Cardiac septum (tissue), 1 donor: ENCODE measurements around the gene PREX1. TPM values are rescaled to one million over a fixed set of nuclear protein-coding genes. Genes with fewer than 3 reads are reported as not detected.
A peak's percentile ranks its signal among the peaks of the same experiment; 100 is the strongest.

Experiments used
- DNase-seq: peaks from one replicate; pipeline ENCODE4 v3.0.0-alpha.2; 2020; ENCODE audit warnings: low spot score
- intact Hi-C: fragments of 100-400 bp; cut with DNase I; formaldehyde crosslinking; loops from one replicate; pipeline ENCODE4 v1.14.0; 2022
- total RNA-seq: library from RNA; stranded (reverse); fragmentation: NEBNext Ultra II Directional; extraction: Animal tissue kit (Norgen Biotek cat#: 25700); gene quantifications from one replicate; pipeline ENCODE4 v1.2.1, GENCODE V29; 2021
- donor health status: DM: no; HTN: no; CAD: no.

Gene PREX1
- total RNA-seq, 1 donor from 2014 or later: 13.9 TPM

DNA sequence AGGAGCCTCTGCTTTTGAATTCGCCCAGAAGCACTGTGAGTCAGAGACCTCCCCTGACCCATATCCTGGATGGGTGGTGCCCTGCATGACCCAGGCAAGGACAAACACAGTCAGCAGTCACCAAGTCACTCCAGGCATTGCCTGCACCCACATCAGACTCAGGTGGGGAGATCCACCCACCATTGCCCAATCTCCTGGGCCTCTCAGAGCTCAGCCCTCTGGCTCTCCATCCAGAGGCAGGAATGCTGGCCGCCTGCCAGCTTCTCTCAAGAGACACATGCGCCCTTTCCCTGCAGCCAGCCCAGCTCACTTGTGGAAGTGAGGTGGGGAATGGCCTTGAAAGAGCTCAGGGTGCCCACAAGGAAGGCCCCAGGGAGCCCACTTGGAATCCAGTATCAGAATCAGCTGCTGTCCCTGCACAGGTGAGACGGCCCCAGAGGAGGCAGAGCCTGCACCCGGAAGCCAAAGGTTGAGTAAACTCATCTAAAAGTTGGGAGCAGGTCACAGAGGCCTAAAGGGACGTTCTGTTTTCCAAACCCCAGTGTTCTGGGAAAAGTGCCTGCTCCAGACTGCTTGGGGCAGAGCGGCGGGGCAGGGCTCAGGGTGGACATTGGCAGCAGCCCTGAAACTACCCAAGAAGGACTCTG, 129.8 kb downstream of the PREX1 start:
- intact Hi-C loops: no loop called here
- DNase-seq: peak; percentile 88

DNA sequence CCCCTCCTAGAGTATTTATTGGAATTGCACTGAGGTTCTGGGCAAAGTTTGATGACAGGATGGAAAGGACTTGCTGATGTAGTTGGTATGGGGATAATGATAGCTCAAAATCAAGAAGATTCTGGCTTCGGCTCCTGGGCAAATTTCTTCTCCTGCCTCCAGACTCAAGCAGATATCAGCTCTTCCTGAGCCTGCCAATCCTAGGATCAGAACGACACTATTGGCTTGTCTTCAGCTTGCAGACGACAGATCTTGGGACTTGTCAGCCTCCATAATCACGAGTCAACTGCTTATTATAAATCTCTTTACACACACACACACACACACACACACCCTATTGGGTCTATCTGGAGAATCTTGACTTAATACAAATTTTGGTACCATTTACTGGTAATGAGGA, 131.1 kb downstream of the PREX1 start:
- intact Hi-C loops: no loop called here

DNA sequence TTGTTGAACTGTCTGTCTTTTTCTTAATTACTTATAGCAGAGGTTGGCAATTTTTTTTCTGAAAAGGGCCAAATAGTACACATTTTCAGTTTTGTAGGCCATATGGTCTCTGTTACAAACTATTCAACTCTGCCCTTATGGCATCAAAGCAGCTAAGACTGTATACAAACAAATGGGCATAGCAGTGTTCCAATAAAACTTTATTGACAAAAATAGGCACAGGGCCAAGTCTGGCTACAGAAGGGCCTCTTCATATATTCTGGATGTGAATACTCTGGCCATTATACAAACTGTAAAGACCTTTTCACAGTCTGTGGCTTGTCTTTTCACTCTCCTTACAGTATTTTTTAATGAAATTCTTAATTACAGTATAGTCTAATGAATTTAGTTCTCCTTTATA, 132.1 kb downstream of the PREX1 start:
- DNase-seq: no peak
- intact Hi-C loops: no loop called here

More for the DNA sequence above, 131.1 kb downstream of the PREX1 start:
- DNase-seq: no peak

DNA sequence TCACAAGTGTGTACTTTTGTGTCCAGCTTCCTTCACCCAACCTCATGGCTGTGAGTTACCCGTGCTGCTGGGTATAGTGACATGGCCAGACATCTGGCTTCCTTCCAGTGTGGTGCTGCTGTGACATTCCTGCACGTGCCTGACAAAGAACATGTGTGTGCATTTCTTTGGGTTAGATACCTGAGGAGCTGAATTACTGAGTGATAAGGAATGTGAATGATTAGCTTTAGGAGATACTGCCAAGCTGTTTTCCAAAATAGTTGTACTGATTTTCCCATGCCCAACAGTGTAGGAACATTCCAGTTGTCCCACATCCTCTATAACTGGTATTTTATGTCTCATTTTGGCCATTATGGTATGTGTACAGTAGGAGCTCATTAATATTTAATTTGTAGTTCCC, 132.5 kb downstream of the PREX1 start:
- DNase-seq: no peak
- intact Hi-C loops: no loop called here

DNA sequence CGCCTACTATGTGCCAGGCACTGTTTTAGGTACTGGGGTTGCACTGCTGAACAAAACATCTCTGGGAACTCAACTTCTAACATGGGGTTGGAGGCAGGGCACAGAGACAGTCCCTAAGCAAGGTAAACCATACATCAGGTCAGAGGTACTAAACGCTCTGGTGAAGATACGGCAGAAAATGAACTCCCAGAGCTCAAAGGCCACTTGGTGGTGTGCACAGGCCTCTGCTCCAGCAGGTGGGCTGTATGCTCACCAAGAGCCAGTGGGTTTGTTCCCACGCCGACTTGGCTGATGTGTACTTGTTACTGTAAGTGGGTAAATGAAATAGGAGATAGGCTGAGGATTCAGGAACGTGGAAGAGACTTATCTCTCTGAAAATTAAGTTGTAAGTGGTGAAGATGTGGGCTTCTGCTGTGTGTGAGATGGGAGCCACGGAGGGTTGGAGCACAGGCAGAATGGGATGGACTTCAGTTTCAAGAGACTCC, 133.4 kb downstream of the PREX1 start:
- no peak for DNase-seq
- intact Hi-C loops: no loop called here

DNA sequence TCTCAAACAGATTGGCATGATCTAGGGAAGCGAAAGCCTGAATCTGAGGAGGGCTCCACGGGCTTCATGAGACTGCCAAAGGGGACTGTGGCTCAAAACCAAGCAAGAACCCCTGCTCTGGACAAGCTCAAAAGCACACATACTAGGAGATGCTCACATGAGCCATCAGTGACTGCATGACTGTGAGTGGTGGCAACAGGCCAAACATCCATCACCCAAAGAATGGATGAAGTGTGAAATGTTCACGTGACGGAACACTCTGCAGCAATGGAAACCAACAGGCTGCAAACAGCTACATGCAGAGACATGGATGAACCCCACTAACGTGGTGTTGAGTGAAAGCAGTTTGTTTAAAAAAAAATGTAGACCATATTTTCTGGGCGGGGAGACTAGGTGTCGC, 136.3 kb downstream of the PREX1 start:
- DNase-seq: no peak
- intact Hi-C loops: no loop called here

DNA sequence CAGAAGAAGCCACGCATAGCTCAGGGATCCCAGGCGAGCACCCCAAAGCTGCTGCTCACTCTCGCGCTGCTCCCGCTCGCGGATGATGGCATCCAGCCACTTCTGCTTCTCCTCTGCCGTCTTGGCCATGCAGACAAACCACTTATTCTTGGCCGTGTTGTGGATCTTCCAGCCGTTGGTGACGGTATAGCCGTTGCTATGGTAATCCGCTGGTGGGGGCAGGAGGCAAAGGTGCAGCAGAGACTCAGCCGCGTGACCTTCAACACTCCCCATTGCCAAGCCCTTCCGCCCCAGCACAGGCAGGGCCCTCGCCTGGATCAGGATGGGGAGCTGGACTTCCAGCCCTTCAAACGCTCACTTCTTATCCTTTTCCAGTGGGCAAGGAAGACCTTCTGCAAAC, 136.9 kb downstream of the PREX1 start:
- DNase-seq: no peak
- intact Hi-C loops: no loop called here

DNA sequence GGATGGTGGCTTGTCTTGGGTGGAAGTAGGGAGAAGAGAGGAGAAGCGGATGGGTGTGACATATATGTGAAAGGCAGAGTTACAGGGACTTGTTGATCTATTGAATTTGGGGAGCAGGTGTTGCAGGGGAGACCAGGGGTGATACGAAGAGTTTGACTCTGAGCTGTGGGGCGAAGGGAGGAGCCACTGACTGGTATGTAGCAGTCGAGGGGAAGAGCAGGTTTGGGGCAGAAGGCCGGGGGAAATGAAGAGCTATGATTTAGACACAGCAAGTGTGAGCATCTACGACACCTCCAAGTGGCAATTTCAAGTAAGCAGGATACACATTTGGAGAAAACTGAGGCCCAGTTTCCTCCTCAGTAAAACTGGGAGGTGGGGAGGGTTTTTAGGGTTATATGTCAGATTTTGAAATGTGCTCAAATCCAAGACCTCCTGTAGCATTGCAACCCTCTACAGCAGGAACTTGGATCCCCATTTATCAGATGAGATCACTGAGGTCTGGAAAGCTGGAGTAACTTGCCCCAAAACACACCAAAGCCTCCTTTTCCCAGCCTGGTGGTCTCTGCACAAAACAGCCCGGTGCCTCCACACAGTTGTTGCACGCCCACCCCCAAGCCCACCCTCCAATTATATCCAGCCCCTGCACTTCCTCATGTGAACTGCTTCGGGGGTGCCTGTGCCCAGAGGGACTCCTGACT, 137.8 kb downstream of the PREX1 start:
- intact Hi-C loops: no loop called here
- DNase-seq: no peak

DNA sequence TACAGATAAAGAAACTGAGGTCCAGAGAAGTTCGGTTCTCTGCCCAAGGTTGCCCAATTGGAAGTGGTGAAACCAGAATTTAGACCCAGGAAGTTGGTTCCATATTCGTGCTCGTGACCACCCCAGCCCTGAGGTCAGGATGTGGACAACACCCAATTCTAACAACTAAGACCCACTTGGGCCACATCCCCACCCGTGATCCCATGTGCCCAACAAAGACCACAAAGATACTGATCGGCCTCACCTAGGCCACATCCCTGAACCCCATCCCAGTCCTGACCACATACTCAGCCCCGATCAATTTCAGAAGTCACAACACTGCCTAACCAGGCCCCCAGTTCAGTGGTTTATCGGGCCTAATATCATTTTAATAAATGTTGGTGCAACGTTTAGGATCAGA, 138.4 kb downstream of the PREX1 start:
- intact Hi-C loops: no loop called here
- DNase-seq: no peak

DNA sequence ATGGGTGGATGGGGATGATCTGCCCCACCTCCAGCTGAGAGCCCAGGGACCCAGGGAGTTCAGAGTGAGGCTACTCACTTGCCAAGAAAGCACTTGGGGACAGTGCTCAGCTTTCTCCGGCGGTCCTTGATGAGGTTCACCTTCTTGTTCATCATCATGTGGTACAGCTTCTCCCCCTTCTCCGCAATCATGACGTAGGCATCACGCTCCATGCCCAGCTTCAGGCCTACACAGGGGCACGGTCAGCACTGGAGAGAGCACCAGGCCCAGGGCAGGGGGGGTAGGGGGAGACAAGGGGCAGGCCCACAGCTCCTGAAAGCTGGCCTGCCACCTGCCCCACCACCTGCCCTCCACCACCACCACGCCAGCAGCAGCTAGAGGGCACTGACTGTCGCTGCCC, 139.2 kb downstream of the PREX1 start:
- DNase-seq: no peak
- intact Hi-C loops: no loop called here

DNA sequence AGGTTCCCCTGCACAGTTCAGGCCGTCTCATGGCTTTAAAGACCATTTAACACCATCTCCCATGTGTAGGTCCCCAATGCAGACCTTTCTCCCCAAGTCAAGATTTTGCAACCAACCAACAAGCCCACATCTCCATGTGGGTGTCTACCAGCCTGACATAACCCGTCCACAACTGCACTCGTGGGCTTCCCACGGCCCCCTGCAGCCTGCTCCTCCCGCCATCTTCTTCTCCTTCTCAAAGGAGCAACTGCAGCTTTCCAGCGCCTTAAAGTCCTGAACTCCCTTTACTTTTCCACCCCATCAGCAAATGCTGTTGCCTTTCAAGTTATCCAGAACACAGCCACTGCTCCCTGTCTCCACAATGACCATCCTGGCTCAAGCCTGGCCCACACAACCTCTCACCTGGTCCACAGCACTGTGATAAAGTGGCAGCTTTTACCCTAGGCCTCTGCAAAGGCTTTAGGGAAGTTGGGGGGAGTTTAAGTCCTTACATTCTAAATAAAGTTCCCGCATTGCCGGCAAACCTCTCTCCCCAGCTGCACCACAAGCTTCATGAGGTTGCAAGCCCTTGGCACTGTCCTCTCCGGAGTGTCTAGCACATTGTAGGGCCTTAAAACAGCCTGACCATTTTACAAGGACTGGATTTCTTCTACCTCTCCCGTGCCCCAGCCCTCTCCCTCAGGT, 140.5 kb downstream of the PREX1 start:
- DNase-seq: no peak
- intact Hi-C loops: no loop called here

DNA sequence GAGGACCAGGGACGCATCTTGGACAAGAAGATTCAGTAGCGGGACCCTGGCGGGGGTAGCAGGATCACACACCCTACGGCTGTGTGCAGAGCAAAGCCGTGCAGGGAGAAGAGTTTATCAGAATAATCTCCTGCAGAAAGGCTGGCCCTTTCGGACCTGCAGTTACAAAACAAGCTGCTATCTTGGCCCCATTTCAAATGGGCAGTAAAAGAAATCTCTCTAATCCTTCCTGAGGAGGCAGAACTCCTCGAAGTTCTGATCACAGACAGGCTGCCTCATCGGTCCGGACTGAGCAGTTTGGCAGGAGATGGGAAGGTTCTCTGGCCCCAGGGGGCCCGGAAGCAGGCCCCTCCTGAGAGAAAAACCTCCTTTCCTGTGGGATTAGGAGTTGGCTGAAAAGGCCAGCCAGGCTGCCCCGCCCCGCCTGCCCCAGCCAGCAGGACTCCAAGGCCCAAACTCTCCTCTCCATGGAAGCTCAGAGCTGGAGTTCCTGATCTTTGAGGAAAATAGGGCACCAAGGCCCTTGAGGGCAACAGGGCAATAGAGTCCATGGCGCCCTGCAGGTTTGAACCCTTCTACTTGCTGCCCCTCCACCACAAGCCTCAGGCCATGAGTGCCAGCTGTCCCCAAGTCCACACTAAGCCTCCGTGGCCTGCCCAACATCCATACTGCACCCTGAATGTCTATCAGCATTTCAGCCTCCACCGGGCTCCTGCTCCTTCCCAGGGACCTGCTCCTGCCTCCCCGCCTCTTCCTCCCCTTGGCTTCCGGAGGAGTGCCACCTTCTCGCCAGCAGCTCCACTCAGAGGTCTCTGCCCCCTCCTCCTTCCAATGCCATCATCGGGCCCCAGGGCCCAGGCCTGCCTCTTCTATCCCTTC, 141.3 kb downstream of the PREX1 start:
- DNase-seq: no peak
- intact Hi-C loops: no loop called here

DNA sequence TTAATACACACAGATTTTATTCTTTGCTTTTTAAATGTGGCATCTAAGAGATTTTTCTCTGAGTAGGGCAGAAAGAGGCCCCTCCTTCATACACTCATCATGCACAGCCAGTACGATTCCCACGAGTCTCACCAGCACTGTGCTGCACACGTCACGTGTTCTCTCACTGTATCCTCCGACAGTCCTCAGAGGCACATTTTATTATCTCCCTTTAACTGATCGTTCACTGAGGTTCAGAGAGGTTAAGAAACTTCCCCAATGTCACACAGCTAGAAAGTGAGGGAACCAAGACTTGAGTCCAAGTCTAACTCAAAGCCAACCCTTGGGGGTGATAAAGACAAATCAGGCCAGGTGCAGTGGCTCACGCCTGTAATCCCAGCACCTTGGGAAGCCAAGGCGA, 142.5 kb downstream of the PREX1 start:
- no peak for DNase-seq
- intact Hi-C loops: no loop called here

DNA sequence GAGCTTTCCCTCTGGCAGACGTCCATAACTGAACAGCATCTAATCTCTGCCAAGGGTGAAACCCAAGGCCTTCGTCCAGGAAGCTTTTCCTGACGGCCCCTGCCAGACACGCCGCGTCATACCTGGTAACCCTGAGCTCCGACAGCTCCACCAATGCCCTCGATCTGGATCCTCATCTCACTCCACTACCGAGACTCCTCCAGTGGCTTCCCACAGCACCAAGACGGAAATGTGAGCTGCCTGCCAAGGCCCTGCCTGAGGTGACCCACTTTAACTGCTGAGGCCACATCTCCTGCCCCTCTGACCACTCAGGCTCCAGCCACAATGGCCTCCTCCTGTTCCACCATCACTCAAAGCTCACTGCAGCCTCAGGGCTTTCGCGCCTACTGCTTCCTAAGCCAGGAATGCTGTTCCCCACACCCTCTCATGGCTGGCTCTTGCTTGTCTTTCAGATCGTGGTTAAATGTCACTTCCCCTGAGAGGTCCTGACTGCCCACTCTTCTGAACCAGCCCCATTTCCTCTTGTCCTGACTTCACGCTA, 143.2 kb downstream of the PREX1 start:
- no peak for DNase-seq
- intact Hi-C loops: loop anchor here (5.0 kb wide), 1 partner anchor 148 kb away; no protein-coding TSS in a partner anchor

DNA sequence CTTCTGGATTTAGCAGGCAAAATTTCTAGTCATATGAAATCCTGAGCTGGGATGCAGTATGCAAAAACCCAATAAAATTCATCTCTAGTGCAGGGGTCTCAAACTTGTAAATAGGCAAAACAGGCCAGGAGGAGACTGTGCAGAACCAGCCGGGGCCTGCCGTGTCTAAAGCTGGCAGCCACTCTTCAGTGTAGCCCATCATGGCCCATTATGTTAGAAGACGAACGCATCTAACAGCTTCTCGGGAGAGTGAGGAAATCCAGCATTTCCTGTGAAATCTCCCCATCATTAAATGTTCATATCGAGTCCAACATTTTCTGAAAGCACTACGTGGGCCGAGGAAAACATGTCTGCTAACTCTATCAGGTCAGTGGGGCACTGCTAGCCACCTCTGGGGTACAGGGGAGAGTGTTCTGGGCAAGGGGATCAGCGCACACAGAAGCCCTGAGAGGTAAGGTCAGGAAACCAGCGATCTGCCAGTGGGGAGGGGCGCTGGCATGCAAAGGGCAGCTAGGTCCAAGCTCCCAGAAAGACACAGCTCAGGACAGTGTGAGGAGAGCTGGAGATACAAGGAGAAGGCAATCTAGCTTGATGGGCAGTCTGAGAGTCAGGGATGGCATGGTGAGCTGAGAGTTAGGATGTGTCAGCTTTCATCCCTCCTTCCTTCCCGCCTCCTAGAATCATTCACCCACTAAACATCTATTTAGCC, 144.2 kb downstream of the PREX1 start:
- DNase-seq: no peak
- intact Hi-C loops: loop anchor here (5.0 kb wide), 1 partner anchor 149 kb away; no protein-coding TSS in a partner anchor

DNA sequence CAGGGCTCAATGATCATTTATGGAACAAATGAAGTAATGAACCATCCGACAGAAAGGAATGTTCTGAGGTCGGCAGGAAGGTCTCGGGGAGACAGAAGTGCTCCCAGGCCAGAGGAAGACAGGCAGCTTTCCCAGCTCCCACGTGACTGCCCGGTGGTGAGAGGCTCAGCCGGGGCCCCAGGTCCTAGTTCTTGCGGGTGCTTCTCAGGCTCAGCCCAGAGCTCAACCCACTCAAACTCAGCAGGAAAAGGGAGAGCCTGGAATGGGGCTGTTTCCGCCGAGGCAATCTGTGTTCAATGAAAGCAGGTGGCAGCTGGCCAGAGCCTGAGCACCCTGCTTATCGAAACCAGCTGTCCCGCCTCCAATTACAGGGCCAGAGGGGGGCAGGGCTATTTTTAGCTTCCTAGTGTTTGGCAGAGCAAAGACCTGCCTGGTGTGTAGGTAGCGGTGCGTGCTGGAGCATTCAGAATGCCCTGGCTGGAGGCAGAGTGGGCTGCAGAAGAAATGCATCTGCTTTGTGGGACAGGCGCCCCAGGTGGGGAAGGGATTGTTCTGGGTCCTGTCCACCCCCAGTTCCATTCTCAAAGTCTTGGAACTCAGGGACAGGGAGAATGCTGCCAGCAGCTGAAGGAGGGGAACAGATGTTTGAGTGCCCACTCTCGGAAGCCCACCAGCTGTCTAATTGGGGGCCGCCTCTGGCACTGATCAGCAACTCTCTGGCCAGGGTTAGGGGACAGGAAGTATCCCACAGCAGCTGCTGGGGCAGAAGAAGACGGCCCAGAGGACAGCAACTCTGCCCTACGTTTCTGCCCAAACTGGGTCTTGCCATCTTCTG, 145.1 kb downstream of the PREX1 start:
- intact Hi-C loops: loop anchor here (5.0 kb wide), 1 partner anchor 150 kb away; no protein-coding TSS in a partner anchor

DNA sequence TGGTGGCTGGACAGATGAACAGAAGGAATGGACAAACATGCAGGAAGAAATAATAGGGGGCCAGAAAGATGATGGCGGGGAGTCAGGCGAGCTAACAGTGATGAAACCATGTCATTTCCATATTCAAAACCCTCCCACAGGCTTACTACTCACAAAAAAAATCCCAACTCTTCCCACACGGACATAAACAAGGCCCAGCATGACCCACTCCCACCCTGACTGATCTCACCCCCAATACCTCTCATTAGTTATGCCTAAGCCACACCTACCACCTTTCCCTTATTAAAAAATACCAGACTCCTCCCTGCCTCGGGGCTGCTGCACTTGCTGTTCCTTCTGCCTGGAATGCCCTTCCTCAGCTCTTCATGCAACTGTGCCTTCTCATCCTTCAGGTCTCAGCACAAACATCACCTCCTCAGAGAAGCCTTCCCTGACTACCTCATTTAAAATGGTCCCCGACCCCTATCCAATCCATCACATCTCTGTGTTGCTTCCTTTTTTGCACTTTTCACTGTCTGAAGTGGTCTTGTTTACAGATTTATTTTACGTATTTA, 145.8 kb downstream of the PREX1 start:
- intact Hi-C loops: loop anchor here (5.0 kb wide), 1 partner anchor 150 kb away; no protein-coding TSS in a partner anchor
- no peak for DNase-seq

More for the DNA sequence above, 145.1 kb downstream of the PREX1 start:
- peak; percentile 86 for DNase-seq
